Testis (tissue), 3 donors: ENCODE data around the gene ZFYVE28. TPM values are rescaled to one million over a fixed set of nuclear protein-coding genes. Genes with fewer than 3 reads are reported as not detected.

Experiments used
- DNase-seq: peaks from one replicate; pipeline ENCODE4 v3.0.0-alpha.2; 2019
- H3K27ac ChIP-seq, 2 donors: fragments of 200-600 bp; sonication (generic); one replicate each; pipeline ENCODE4 v1.5.1; 2019
- H3K27me3 ChIP-seq: fragments of 200-600 bp; sonication (generic); one replicate; pipeline ENCODE4 v1.5.1; 2019
- H3K36me3 ChIP-seq: fragments of 200-600 bp; sonication (generic); one replicate; pipeline ENCODE4 v1.5.1; 2017; ENCODE audit warnings: low read depth; ENCODE audit errors: missing control alignments
- H3K4me1 ChIP-seq: fragments of 200-600 bp; sonication (generic); one replicate; pipeline ENCODE4 v1.5.1; 2019
- H3K4me3 ChIP-seq, 2 donors: fragments of 200-600 bp; sonication (generic); one replicate each; pipeline ENCODE4 v1.5.1; 2017 to 2019
- H3K9me3 ChIP-seq: fragments of 200-600 bp; sonication (generic); one replicate; pipeline ENCODE4 v1.5.1; 2017
- POLR2A ChIP-seq: fragments of 450-650 bp; IDR thresholded peaks from one replicate; pipeline ENCODE4 v1.6.1; 2017; ENCODE audit warnings: antibody characterized with exemption, mild to moderate bottlenecking, moderate library complexity
- WGBS, 2 donors: methylation state at CpG; one replicate each; pipeline ENCODE4 v1.1.5; 2018; 5-methylcytosine and 5-hydroxymethylcytosine counted together
- intact Hi-C: fragments of 100-400 bp; cut with DNase I; formaldehyde crosslinking; loops from one replicate; pipeline ENCODE4 v1.15.1; 2023; ENCODE audit warnings: low total_unique reads
- polyA plus RNA-seq: library from polyadenylated mRNA; stranded (reverse); fragments of 350-450 nt; fragmentation: Illumina TruSeq; extraction: RNeasy Lipid Tissue Mini Kit (QIAGEN cat#74804); gene quantifications from one replicate; pipeline ENCODE4 v1.2.3, GENCODE V29; 2014; ENCODE audit warnings: low read depth, low replicate concordance; ENCODE audit not compliant: insufficient read depth
- total RNA-seq, 2 donors: library from RNA; depleted of rRNA; stranded (reverse); fragments of >200 nt; gene quantifications; one replicate each; pipeline ENCODE4 v1.2.3, GENCODE V29; 2016
- TF ChIP-seq, protein P1 (sequence below), 3 experiments: fragments of 450-650 bp in 2 of 3; fragments of 200-600 bp in 1 of 3; sonication (generic) in 1 of 3; IDR thresholded peaks; one replicate each; pipeline ENCODE4 v1.5.1; 2016 to 2019; ENCODE audit warnings: antibody characterized with exemption in 3 of 3, mild to moderate bottlenecking in 2 of 3, moderate library complexity in 1 of 3

The ZFYVE28 gene
- total and polyA plus RNA-seq, 3 donors from 2014 or later, result 14.7 to 55.3 (median 40.5) TPM

DNA sequence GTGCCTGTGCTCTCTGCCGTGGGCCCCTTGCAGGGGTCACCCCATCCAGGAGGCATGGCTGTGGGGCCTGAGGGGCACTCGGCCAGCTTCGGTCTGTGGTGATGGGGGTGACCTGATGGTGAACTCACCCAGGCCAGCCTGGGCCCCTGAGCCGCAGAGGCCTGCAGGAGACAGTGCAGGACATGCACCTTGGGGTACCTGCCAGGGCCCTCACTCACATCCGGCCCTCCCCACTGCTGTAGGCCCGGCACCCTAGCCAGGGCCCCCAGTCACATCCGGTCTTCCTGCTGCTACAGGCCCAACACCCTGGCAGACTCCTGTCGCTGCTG lies 7.6 kb upstream of the ZFYVE28 start:
- H3K27me3 ChIP-seq, result no peaks in the 10 kb centered on the region
- no peak overlapping the region for H3K4me3 ChIP-seq
- H3K9me3 ChIP-seq, result no peaks in the 10 kb centered on the region
- TF ChIP-seq, protein P1, sequence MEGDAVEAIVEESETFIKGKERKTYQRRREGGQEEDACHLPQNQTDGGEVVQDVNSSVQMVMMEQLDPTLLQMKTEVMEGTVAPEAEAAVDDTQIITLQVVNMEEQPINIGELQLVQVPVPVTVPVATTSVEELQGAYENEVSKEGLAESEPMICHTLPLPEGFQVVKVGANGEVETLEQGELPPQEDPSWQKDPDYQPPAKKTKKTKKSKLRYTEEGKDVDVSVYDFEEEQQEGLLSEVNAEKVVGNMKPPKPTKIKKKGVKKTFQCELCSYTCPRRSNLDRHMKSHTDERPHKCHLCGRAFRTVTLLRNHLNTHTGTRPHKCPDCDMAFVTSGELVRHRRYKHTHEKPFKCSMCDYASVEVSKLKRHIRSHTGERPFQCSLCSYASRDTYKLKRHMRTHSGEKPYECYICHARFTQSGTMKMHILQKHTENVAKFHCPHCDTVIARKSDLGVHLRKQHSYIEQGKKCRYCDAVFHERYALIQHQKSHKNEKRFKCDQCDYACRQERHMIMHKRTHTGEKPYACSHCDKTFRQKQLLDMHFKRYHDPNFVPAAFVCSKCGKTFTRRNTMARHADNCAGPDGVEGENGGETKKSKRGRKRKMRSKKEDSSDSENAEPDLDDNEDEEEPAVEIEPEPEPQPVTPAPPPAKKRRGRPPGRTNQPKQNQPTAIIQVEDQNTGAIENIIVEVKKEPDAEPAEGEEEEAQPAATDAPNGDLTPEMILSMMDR (IDR thresholded peaks at IDR 0.05), result no peak
- no peak for TF ChIP-seq POLR2A
- intact Hi-C loops, result no loop called here
- no peak for DNase-seq
- H3K27ac ChIP-seq, result no peak overlapping the region
- no peaks in the 10 kb centered on the region for H3K36me3 ChIP-seq
- WGBS, 2 donors, result 78 to 91% methylated on average over 5 to 6 of the region's 8 CpGs
- H3K4me1 ChIP-seq, result no peaks in the 10 kb centered on the region

DNA sequence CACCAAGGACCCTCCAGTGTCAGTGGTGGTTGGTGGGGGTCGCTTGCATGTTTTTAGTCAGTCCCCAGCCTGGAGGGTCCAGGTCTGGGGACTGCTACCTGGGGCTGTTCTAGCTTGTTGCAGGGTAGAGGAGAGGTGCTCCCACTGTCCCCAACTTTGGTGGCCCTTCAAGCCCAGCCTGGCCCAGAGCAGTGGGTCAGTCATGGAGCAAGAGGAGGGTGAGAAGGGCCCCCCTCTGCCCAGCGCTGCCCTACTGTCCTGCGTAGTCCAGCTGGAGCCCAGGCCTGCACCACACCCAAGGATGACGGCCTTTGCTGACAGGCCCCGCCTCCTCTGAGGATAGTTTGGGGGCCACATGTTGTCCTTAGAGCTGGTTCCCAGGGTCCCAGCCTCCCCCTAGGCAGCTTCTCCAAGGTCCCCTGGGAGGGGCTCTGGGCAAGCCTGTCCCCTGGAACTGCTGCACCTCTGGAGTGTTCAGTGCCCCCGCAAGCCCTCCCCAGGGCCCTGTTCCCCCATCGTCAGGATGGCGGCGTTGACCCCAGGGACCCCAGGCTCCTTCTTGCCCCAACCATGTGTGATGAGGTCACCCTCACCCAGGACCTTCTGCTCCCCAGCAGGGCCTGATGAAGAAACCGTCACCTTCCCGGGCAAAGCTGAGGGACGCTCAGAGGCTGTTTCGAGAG lies 7.1 kb upstream of the ZFYVE28 start:
- H3K27me3 ChIP-seq, result no peaks in the 10 kb centered on the region
- H3K4me1 ChIP-seq, result no peaks in the 10 kb centered on the region
- H3K9me3 ChIP-seq, result no peaks in the 10 kb centered on the region
- no peak for TF ChIP-seq POLR2A
- TF ChIP-seq, protein P1 (IDR thresholded peaks at IDR 0.05), result no peak
- 95 to 100% methylated on average over 5 to 9 of the region's 13 CpGs for WGBS, 2 donors
- H3K27ac ChIP-seq, result no peak overlapping the region
- intact Hi-C loops, result no loop called here
- H3K36me3 ChIP-seq, result no peaks in the 10 kb centered on the region
- no peak for DNase-seq
- no peak overlapping the region for H3K4me3 ChIP-seq

DNA sequence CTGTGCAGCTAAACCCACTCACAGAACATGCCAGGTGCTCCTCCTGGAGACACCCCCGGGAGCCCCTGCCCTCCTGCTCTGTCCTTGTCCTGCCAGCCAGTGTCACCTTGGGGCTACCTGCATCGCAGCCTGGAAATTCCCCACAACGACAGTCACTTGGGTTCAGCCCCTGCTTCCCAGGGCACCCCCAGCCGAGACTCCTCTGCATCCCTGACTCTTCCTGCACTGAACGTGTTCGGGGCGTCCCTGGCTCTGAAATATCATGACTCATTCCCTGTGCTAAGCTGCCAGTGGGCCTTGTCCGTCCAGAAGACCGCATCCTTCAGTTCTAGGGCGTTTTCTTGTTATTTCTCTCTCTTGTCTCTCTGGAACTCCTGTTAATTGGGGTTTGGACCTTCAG lies 6.1 kb upstream of the ZFYVE28 start:
- Histone ChIP-seq H3K9me3 (no peaks in the 10 kb centered on the region), H3K4me1 (no peaks in the 10 kb centered on the region), H3K4me3 (no peak overlapping the region), H3K36me3 (no peaks in the 10 kb centered on the region), H3K27me3 (no peaks in the 10 kb centered on the region), H3K27ac (no peak overlapping the region)
- no peak for DNase-seq
- intact Hi-C loops, result no loop called here
- WGBS, 2 donors, result 76 to 77% methylated on average over 8 to 10 of the region's 10 CpGs
- TF ChIP-seq, protein P1 (IDR thresholded peaks at IDR 0.05), result no peak
- TF ChIP-seq POLR2A, result no peak

DNA sequence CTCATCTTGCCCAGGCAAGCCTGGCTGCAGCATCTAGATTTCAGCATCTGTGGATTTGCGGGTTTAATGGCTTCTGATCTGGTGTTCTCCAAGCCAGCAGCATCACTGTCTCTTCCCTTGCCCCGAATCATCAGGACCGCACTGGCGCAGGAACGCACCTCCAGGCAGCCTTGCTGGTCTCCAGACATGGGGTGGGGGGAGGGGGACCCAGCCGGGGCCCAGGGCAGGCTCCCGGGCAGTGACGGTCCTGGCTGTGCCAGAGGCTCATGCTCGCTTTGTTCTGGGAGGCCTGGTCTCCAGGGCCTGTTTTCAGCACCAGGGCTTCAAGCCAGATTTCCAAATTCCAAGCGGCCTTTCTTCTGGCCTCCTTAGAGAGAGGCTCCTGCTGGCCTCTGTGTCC lies 5.2 kb upstream of the ZFYVE28 start:
- TF ChIP-seq, protein P1 (IDR thresholded peaks at IDR 0.05), result no peak
- TF ChIP-seq POLR2A, result no peak
- WGBS, 2 donors, result 81 to 82% methylated on average over 3 to 9 of the region's 10 CpGs
- intact Hi-C loops, result no loop called here
- H3K27ac ChIP-seq, result no peak overlapping the region
- no peaks in the 10 kb centered on the region for H3K36me3 ChIP-seq
- DNase-seq, result no peak
- H3K27me3 ChIP-seq, result no peaks in the 10 kb centered on the region
- H3K4me1 ChIP-seq, result peaks cover 4% of the 10 kb centered on the region
- H3K9me3 ChIP-seq, result no peaks in the 10 kb centered on the region
- no peak overlapping the region for H3K4me3 ChIP-seq

DNA sequence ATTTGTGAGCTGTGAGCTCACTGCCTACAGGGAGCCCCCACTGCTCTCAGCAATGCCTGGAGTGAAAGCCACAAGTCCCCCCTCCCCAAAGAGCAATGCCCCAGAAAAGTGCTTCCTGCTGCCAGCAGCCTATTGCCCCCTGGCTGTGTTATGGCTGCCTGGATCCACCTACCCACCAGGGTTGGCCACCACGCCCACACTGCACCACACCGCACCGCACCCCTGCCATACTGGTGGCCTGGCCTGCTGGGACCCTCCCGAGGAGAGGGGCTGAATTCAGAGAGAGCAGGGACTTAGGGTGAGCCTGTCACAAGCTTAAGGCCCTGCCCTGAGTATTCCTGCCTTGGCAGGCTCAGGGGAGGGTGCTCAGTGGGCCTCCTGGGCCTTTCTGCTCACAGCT lies 4.6 kb upstream of the ZFYVE28 start:
- Histone ChIP-seq H3K4me3 (no peak overlapping the region), H3K27ac (no peak overlapping the region), H3K9me3 (no peaks in the 10 kb centered on the region), H3K27me3 (no peaks in the 10 kb centered on the region), H3K4me1 (peaks cover 4% of the 10 kb centered on the region), H3K36me3 (no peaks in the 10 kb centered on the region)
- no peak for TF ChIP-seq POLR2A
- TF ChIP-seq, protein P1 (IDR thresholded peaks at IDR 0.05), result no peak
- DNase-seq, result no peak
- 94% methylated on average over 4 of the region's 4 CpGs; no CpG with 5 or more reads in 1 of the 2 donors for WGBS, 2 donors
- intact Hi-C loops, result no loop called here
